ENCODE data around the gene ST3GAL2. TPM values are rescaled to one million over a fixed set of nuclear protein-coding genes. Genes with fewer than 3 reads are reported as not detected.

The ST3GAL2 gene
- total RNA-seq, 1 experiment from 2014 or later, result 9.7 TPM

GRCh38 chr16:70396246-70396904, 42.5 kb downstream of the ST3GAL2 start:
- no peak for DNase-seq
- Mint-ChIP-seq H3K36me3 (ENCODE audit: insufficient read depth, unreplicated experiment) (peaks cover 9% of the 10 kb centered on the region), H3K4me1 (ENCODE audit: low read depth, unreplicated experiment) (no peaks in the 10 kb centered on the region), H3K9me3 (ENCODE audit: low read depth, unreplicated experiment) (no peaks in the 10 kb centered on the region), H3K27ac (ENCODE audit: unreplicated experiment) (no peak overlapping the region), H3K4me3 (ENCODE audit: low read depth, unreplicated experiment) (no peak overlapping the region), H3K27me3 (ENCODE audit: unreplicated experiment) (no peaks in the 10 kb centered on the region)
- CTCF ChIA-PET, result interaction anchor here (0.7 kb wide), 2 partner anchors 155 to 256 kb away, joined by 4 to 6 read pairs; no protein-coding TSS in a partner anchor
- TF ChIP-seq CTCF (IDR thresholded peaks at IDR 0.05; ENCODE audit: unreplicated experiment), result no peak
- intact Hi-C loops (cut with micrococcal nuclease; ENCODE audit: unreplicated experiment), result no loop called here
- BruUV-seq (replicated peaks), result no TSS peak

GRCh38 chr16:70395345-70395901, 43.5 kb downstream of the ST3GAL2 start:
- no peaks in the 10 kb centered on the region for H3K4me1 Mint-ChIP-seq (ENCODE audit: low read depth, unreplicated experiment)
- no TSS peak for BruUV-seq (replicated peaks)
- TF ChIP-seq CTCF (IDR thresholded peaks at IDR 0.05; ENCODE audit: unreplicated experiment), result peak; percentile 87
- CTCF ChIA-PET, result interaction anchor here (0.7 kb wide), 1 partner anchor 257 kb away, joined by 4 read pairs; no protein-coding TSS in a partner anchor
- peak; percentile 86 for DNase-seq
- H3K27ac Mint-ChIP-seq (ENCODE audit: unreplicated experiment), result no peak overlapping the region
- no peak overlapping the region for H3K4me3 Mint-ChIP-seq (ENCODE audit: low read depth, unreplicated experiment)
- peaks cover 9% of the 10 kb centered on the region for H3K36me3 Mint-ChIP-seq (ENCODE audit: insufficient read depth, unreplicated experiment)
- H3K9me3 Mint-ChIP-seq (ENCODE audit: low read depth, unreplicated experiment), result no peaks in the 10 kb centered on the region
- intact Hi-C loops (cut with micrococcal nuclease; ENCODE audit: unreplicated experiment), result no loop called here
- H3K27me3 Mint-ChIP-seq (ENCODE audit: unreplicated experiment), result no peaks in the 10 kb centered on the region

- BruUV-seq (replicated peaks), result no TSS peak
- no peak overlapping the region for H3K27ac Mint-ChIP-seq (ENCODE audit: unreplicated experiment)
- CTCF ChIA-PET, result interaction anchor here (1.1 kb wide), 1 partner anchor 76 kb away, joined by 6 read pairs; no protein-coding TSS in a partner anchor
- TF ChIP-seq CTCF (IDR thresholded peaks at IDR 0.05; ENCODE audit: unreplicated experiment), result no peak
- no peaks in the 10 kb centered on the region for H3K27me3 Mint-ChIP-seq (ENCODE audit: unreplicated experiment)
- H3K4me1 Mint-ChIP-seq (ENCODE audit: low read depth, unreplicated experiment), result no peaks in the 10 kb centered on the region
- no peaks in the 10 kb centered on the region for H3K9me3 Mint-ChIP-seq (ENCODE audit: low read depth, unreplicated experiment)
- no peak for DNase-seq
- H3K36me3 Mint-ChIP-seq (ENCODE audit: insufficient read depth, unreplicated experiment), result peaks cover 9% of the 10 kb centered on the region
- H3K4me3 Mint-ChIP-seq (ENCODE audit: low read depth, unreplicated experiment), result no peak overlapping the region
- intact Hi-C loops (cut with micrococcal nuclease; ENCODE audit: unreplicated experiment), result no loop called here
Observed at GRCh38 chr16:70394853-70395252, 44.0 kb downstream of the ST3GAL2 start.

GRCh38 chr16:70393662-70394061, 45.2 kb downstream of the ST3GAL2 start:
- CTCF ChIA-PET, result interaction anchor here (1.4 kb wide), 1 partner anchor 23 kb away, joined by 3 read pairs; no protein-coding TSS in a partner anchor
- H3K27ac Mint-ChIP-seq (ENCODE audit: unreplicated experiment), result no peak overlapping the region
- no TSS peak for BruUV-seq (replicated peaks)
- H3K36me3 Mint-ChIP-seq (ENCODE audit: insufficient read depth, unreplicated experiment), result peaks cover 9% of the 10 kb centered on the region
- no peaks in the 10 kb centered on the region for H3K4me1 Mint-ChIP-seq (ENCODE audit: low read depth, unreplicated experiment)
- no peaks in the 10 kb centered on the region for H3K9me3 Mint-ChIP-seq (ENCODE audit: low read depth, unreplicated experiment)
- no peaks in the 10 kb centered on the region for H3K27me3 Mint-ChIP-seq (ENCODE audit: unreplicated experiment)
- DNase-seq, result no peak
- TF ChIP-seq CTCF (IDR thresholded peaks at IDR 0.05; ENCODE audit: unreplicated experiment), result no peak
- intact Hi-C loops (cut with micrococcal nuclease; ENCODE audit: unreplicated experiment), result no loop called here
- H3K4me3 Mint-ChIP-seq (ENCODE audit: low read depth, unreplicated experiment), result no peak overlapping the region
